Activated T-cell treated with anti-CD3 and anti-CD28 coated beads, Interleukin-2, amount 50 U/mL, for 72 hours (primary cell): ENCODE measurements around the gene DSCAML1. TPM values are rescaled to one million over a fixed set of nuclear protein-coding genes. Genes with fewer than 3 reads are reported as not detected.

Source experiments
- ATAC-seq, 2 donors: fragments of 150-1000 bp; cut with Tn5 transposase; replicated peaks in 1 of 2; 2 replicates each; pipeline ENCODE4 v1.10.0; 2021; ENCODE audit warnings: moderate library complexity in 2 of 2, mild to moderate bottlenecking in 1 of 2
- DNase-seq, 2 donors: peaks; one replicate each; pipeline ENCODE4 v3.0.0; 2021 to 2022; ENCODE audit warnings: mixed read lengths in 1 of 2
- H3K27ac Mint-ChIP-seq: one replicate; pipeline ENCODE4 v1.8.0; 2022; ENCODE audit warnings: mild to moderate bottlenecking, moderate library complexity, mixed read lengths
- H3K27me3 Mint-ChIP-seq: one replicate; pipeline ENCODE4 v1.8.0; 2022; ENCODE audit warnings: low read depth, mixed read lengths
- H3K36me3 Mint-ChIP-seq, 2 donors: one replicate each; pipeline ENCODE4 v1.8.0; 2022; ENCODE audit warnings: mixed read lengths in 2 of 2, mild to moderate bottlenecking in 1 of 2; ENCODE audit not compliant: insufficient read depth in 2 of 2
- H3K4me1 Mint-ChIP-seq: one replicate; pipeline ENCODE4 v1.8.0; 2022; ENCODE audit warnings: low read depth, mixed read lengths
- H3K4me3 Mint-ChIP-seq, 2 donors: one replicate each; pipeline ENCODE4 v1.8.0; 2022; ENCODE audit warnings: mild to moderate bottlenecking in 2 of 2, mixed read lengths in 2 of 2, moderate library complexity in 2 of 2
- H3K9me3 Mint-ChIP-seq, 2 donors: one replicate each; pipeline ENCODE4 v1.8.0; 2022; ENCODE audit warnings: mixed read lengths in 2 of 2
- total RNA-seq, 2 donors: library from RNA; stranded (reverse); gene quantifications; one replicate each; pipeline ENCODE4 v1.2.3, GENCODE V29; 2022

DSCAML1 gene
- total RNA-seq, 2 donors from 2014 or later: 1.5 to 2.5 TPM

- H3K36me3 Mint-ChIP-seq: no peaks in the 10 kb centered on the region
- ATAC-seq (no peak), DNase-seq (no peak)
- H3K4me3 Mint-ChIP-seq: no peak overlapping the region
- H3K27me3 Mint-ChIP-seq: no peaks in the 10 kb centered on the region
- no peaks in the 10 kb centered on the region for H3K4me1 Mint-ChIP-seq
- no peak overlapping the region for H3K27ac Mint-ChIP-seq
- H3K9me3 Mint-ChIP-seq: no peaks in the 10 kb centered on the region
Measured at GRCh38 chr11:117686711-117687110, 110.3 kb downstream of the DSCAML1 start.

GRCh38 chr11:117685566-117685965 is 111.5 kb downstream of the DSCAML1 start:
- ATAC-seq (no peak), DNase-seq (no peak)
- no peaks in the 10 kb centered on the region for H3K9me3 Mint-ChIP-seq
- no peak overlapping the region for H3K4me3 Mint-ChIP-seq
- no peaks in the 10 kb centered on the region for H3K4me1 Mint-ChIP-seq
- no peak overlapping the region for H3K27ac Mint-ChIP-seq
- no peaks in the 10 kb centered on the region for H3K36me3 Mint-ChIP-seq
- H3K27me3 Mint-ChIP-seq: no peaks in the 10 kb centered on the region

GRCh38 chr11:117684731-117685130 is 112.3 kb downstream of the DSCAML1 start:
- Mint-ChIP-seq H3K27ac (no peak overlapping the region), H3K4me3 (no peak overlapping the region), H3K9me3 (no peaks in the 10 kb centered on the region), H3K4me1 (no peaks in the 10 kb centered on the region), H3K27me3 (no peaks in the 10 kb centered on the region), H3K36me3 (no peaks in the 10 kb centered on the region)
- ATAC-seq (no peak), DNase-seq (no peak)

GRCh38 chr11:117684111-117684510 is 112.9 kb downstream of the DSCAML1 start:
- no peaks in the 10 kb centered on the region for H3K27me3 Mint-ChIP-seq

GRCh38 chr11:117681438-117681837 is 115.6 kb downstream of the DSCAML1 start:
- Mint-ChIP-seq H3K36me3 (no peaks in the 10 kb centered on the region), H3K27ac (no peak overlapping the region), H3K4me1 (no peaks in the 10 kb centered on the region), H3K27me3 (no peaks in the 10 kb centered on the region), H3K9me3 (no peaks in the 10 kb centered on the region), H3K4me3 (no peak overlapping the region)
- ATAC-seq (no peak), DNase-seq (no peak)

More at GRCh38 chr11:117684111-117684510, 112.9 kb downstream of the DSCAML1 start:
- Mint-ChIP-seq H3K4me1 (no peaks in the 10 kb centered on the region), H3K4me3 (no peak overlapping the region), H3K27ac (no peak overlapping the region), H3K36me3 (no peaks in the 10 kb centered on the region), H3K9me3 (no peaks in the 10 kb centered on the region)
- ATAC-seq (no peak), DNase-seq (no peak)

GRCh38 chr11:117679461-117679860 is 117.6 kb downstream of the DSCAML1 start:
- no peak for DNase-seq
- Mint-ChIP-seq H3K27me3 (no peaks in the 10 kb centered on the region), H3K27ac (no peak overlapping the region), H3K4me1 (no peaks in the 10 kb centered on the region), H3K4me3 (no peak overlapping the region), H3K36me3 (no peaks in the 10 kb centered on the region), H3K9me3 (no peaks in the 10 kb centered on the region)
- ATAC-seq: no peak

- Mint-ChIP-seq H3K27ac (no peak overlapping the region), H3K36me3 (no peaks in the 10 kb centered on the region), H3K4me3 (no peak overlapping the region), H3K4me1 (no peaks in the 10 kb centered on the region), H3K27me3 (no peaks in the 10 kb centered on the region), H3K9me3 (no peaks in the 10 kb centered on the region)
- no peak for DNase-seq
- ATAC-seq: no peak
Measured at GRCh38 chr11:117678658-117679406, 118.2 kb downstream of the DSCAML1 start.

- DNase-seq (no peak), ATAC-seq (no peak)
- H3K4me3 Mint-ChIP-seq: no peak overlapping the region
- no peaks in the 10 kb centered on the region for H3K9me3 Mint-ChIP-seq
- H3K4me1 Mint-ChIP-seq: no peaks in the 10 kb centered on the region
- no peak overlapping the region for H3K27ac Mint-ChIP-seq
- no peaks in the 10 kb centered on the region for H3K27me3 Mint-ChIP-seq
- no peaks in the 10 kb centered on the region for H3K36me3 Mint-ChIP-seq
Measured at GRCh38 chr11:117677729-117678310, 119.2 kb downstream of the DSCAML1 start.

- H3K4me3 Mint-ChIP-seq: no peak overlapping the region
- no peaks in the 10 kb centered on the region for H3K36me3 Mint-ChIP-seq
Measured at GRCh38 chr11:117676501-117676900, 120.5 kb downstream of the DSCAML1 start.

GRCh38 chr11:117673602-117674001 is 123.4 kb downstream of the DSCAML1 start:
- Mint-ChIP-seq H3K36me3 (no peaks in the 10 kb centered on the region), H3K4me1 (no peaks in the 10 kb centered on the region), H3K27me3 (no peaks in the 10 kb centered on the region), H3K27ac (no peak overlapping the region), H3K9me3 (no peaks in the 10 kb centered on the region), H3K4me3 (no peak overlapping the region)
- no peak for ATAC-seq
- DNase-seq: no peak

More at GRCh38 chr11:117676501-117676900, 120.5 kb downstream of the DSCAML1 start:
- Mint-ChIP-seq H3K4me1 (no peaks in the 10 kb centered on the region), H3K9me3 (no peaks in the 10 kb centered on the region), H3K27me3 (no peaks in the 10 kb centered on the region), H3K27ac (no peak overlapping the region)
- ATAC-seq: no peak
- no peak for DNase-seq

GRCh38 chr11:117671370-117671769 is 125.6 kb downstream of the DSCAML1 start:
- DNase-seq (no peak), ATAC-seq (no peak)
- H3K9me3 Mint-ChIP-seq: no peaks in the 10 kb centered on the region
- no peak overlapping the region for H3K27ac Mint-ChIP-seq
- H3K36me3 Mint-ChIP-seq: no peaks in the 10 kb centered on the region
- no peaks in the 10 kb centered on the region for H3K27me3 Mint-ChIP-seq
- no peaks in the 10 kb centered on the region for H3K4me1 Mint-ChIP-seq
- no peak overlapping the region for H3K4me3 Mint-ChIP-seq

- H3K27ac Mint-ChIP-seq: no peak overlapping the region
- no peaks in the 10 kb centered on the region for H3K27me3 Mint-ChIP-seq
- ATAC-seq: no peak
- no peak for DNase-seq
- H3K36me3 Mint-ChIP-seq: no peaks in the 10 kb centered on the region
- H3K4me1 Mint-ChIP-seq: no peaks in the 10 kb centered on the region
- no peak overlapping the region for H3K4me3 Mint-ChIP-seq
- H3K9me3 Mint-ChIP-seq: no peaks in the 10 kb centered on the region
Measured at GRCh38 chr11:117670924-117671323, 126.1 kb downstream of the DSCAML1 start.

- DNase-seq: no peak
- Mint-ChIP-seq H3K27ac (no peak overlapping the region), H3K4me3 (no peak overlapping the region), H3K36me3 (no peaks in the 10 kb centered on the region), H3K4me1 (no peaks in the 10 kb centered on the region), H3K27me3 (no peaks in the 10 kb centered on the region), H3K9me3 (no peaks in the 10 kb centered on the region)
- no peak for ATAC-seq
Measured at GRCh38 chr11:117670443-117670842, 126.6 kb downstream of the DSCAML1 start.

GRCh38 chr11:117669616-117670015 is 127.4 kb downstream of the DSCAML1 start:
- ATAC-seq (no peak), DNase-seq (no peak)
- Mint-ChIP-seq H3K4me1 (no peaks in the 10 kb centered on the region), H3K27me3 (no peaks in the 10 kb centered on the region), H3K9me3 (no peaks in the 10 kb centered on the region), H3K36me3 (no peaks in the 10 kb centered on the region), H3K4me3 (no peak overlapping the region), H3K27ac (no peak overlapping the region)
